Testis (tissue), 2 donors: ENCODE measurements around the gene TRABD2B.

Source experiments
- POLR2A ChIP-seq: fragments of 450-650 bp; IDR thresholded peaks from one replicate; pipeline ENCODE4 v1.6.1; 2017; ENCODE audit warnings: antibody characterized with exemption, mild to moderate bottlenecking, moderate library complexity
- TF ChIP-seq, protein P1 (sequence below), 3 experiments: fragments of 450-650 bp in 2 of 3; fragments of 200-600 bp in 1 of 3; sonication (generic) in 1 of 3; IDR thresholded peaks; one replicate each; pipeline ENCODE4 v1.5.1; 2016 to 2019; ENCODE audit warnings: antibody characterized with exemption in 3 of 3, mild to moderate bottlenecking in 2 of 3, moderate library complexity in 1 of 3

DNA sequence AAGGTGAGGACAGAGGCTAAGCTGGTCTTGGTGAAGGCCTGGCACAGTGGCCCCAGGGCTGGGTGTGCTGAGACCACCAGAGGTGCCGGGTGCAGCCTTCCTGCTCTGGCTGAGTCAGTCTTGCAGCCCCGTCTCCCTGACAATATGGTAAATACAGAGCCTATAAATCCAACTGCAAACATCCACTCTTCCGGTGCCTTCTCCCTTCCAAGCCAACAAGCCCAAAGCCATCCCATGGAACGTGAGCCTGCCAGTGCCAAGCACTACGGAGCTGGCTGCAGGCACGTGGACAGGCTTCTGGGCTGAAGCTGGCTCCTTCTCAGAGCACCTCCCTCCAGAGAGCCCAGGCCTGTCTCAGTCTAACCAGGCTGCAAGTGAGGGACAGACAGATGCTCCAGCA, 70.0 kb downstream of the TRABD2B start:
- no peak for TF ChIP-seq POLR2A
- TF ChIP-seq, protein P1, sequence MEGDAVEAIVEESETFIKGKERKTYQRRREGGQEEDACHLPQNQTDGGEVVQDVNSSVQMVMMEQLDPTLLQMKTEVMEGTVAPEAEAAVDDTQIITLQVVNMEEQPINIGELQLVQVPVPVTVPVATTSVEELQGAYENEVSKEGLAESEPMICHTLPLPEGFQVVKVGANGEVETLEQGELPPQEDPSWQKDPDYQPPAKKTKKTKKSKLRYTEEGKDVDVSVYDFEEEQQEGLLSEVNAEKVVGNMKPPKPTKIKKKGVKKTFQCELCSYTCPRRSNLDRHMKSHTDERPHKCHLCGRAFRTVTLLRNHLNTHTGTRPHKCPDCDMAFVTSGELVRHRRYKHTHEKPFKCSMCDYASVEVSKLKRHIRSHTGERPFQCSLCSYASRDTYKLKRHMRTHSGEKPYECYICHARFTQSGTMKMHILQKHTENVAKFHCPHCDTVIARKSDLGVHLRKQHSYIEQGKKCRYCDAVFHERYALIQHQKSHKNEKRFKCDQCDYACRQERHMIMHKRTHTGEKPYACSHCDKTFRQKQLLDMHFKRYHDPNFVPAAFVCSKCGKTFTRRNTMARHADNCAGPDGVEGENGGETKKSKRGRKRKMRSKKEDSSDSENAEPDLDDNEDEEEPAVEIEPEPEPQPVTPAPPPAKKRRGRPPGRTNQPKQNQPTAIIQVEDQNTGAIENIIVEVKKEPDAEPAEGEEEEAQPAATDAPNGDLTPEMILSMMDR (IDR thresholded peaks at IDR 0.05), result no peak
